ENCODE data around the gene MYO9A. TPM values are rescaled to one million over a fixed set of nuclear protein-coding genes. Genes with fewer than 3 reads are reported as not detected.

Gene MYO9A
- total and polyA plus RNA-seq, 2 donors (not counting 1 experiment from before 2014, with no cell fraction given) = 6.2 to 66.1 TPM

DNA sequence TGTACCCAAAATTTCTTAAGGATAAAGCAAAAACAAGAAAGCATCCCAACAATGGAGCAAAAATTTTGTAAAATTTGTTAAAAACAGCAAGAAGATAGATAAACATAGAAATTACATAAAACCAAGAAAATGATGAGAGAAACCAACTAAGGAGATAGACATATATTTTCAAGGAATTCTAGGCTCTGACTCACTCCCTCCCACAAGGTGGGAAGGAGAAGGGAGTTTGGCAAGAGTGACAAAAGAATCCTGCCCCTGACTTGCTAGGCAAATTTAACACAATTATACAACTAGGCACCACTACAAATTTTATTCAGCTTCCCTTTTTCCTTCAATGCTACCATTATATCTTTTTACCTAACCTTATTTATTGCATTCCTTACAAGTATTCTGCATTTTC lies 70.9 kb downstream of the MYO9A start:
- H3K4me1 Mint-ChIP-seq = peaks cover 12% of the 10 kb centered on the region
- POLR2A ChIA-PET = no interaction called here

DNA sequence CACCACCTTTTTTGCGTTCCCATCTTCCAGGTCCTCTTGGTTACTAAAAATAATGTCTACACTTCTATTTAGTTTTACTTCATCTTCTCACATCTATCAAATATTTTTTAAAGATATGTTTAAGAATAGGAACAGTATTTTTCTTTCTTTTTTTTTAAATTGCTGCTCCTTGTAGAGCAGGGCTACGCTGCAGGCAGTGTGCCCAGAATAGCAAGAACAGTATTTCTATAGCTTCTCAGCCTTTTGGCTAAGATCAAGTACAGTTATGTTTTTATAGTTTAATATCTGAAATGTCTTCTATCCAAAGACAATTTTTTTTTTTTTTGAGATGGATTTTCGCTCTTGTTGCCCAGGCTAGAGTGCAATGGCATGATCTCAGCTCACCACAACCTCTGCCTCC lies 73.0 kb downstream of the MYO9A start:
- Histone ChIP-seq H3K79me2 (ENCODE audit: control insufficient read depth, insufficient read depth, low read length) (peaks cover 2% of the 10 kb centered on the region), H2AFZ (ENCODE audit: insufficient read depth, low read depth, low read length, poor library complexity, severe bottlenecking) (no peak overlapping the region), H3K27ac (ENCODE audit: low read length in 2 of 2) (no peak overlapping the region), H3K9ac (ENCODE audit: low read length) (no peak overlapping the region), H3K9me3 (ENCODE audit: control extremely low read depth in 1 of 3, control insufficient read depth in 2 of 3, insufficient read depth in 1 of 3, low read length in 2 of 3) (no peaks in the 10 kb centered on the region), H3K4me2 (replicated peaks; ENCODE audit: low read depth, low read length, poor library complexity, severe bottlenecking) (no peak overlapping the region), H3K36me3 (replicated peaks in 1 of 2; ENCODE audit: control extremely low read depth in 1 of 2, control insufficient read depth in 1 of 2, extremely low read depth in 1 of 2, insufficient read depth in 2 of 2, low read length in 1 of 2) (peaks cover 9 to 12% of the 10 kb centered on the region in 2 experiments), H3K4me1 (ENCODE audit: control insufficient read depth in 2 of 2, insufficient read depth in 2 of 2, low read length in 2 of 2) (no peaks in the 10 kb centered on the region), H3K4me3 (ENCODE audit: control extremely low read depth in 1 of 5, extremely low read depth in 1 of 5, insufficient read depth in 1 of 5, low read depth in 2 of 5, low read length in 4 of 5) (no peak overlapping the region), H3K27me3 (replicated peaks in 1 of 4; ENCODE audit: control extremely low read depth in 1 of 4, control insufficient read depth in 3 of 4, insufficient read depth in 4 of 4, low read length in 3 of 4) (no peaks in the 10 kb centered on the region), H4K20me1 (ENCODE audit: control insufficient read depth, insufficient read depth, low read length, poor library complexity, severe bottlenecking) (no peaks in the 10 kb centered on the region)
- no CpG with 5 or more reads among the region's 3 CpGs for WGBS (ENCODE audit: insufficient coverage)
- H3K27me3 Mint-ChIP-seq = no peaks in the 10 kb centered on the region
- TF ChIP-seq, protein P1, sequence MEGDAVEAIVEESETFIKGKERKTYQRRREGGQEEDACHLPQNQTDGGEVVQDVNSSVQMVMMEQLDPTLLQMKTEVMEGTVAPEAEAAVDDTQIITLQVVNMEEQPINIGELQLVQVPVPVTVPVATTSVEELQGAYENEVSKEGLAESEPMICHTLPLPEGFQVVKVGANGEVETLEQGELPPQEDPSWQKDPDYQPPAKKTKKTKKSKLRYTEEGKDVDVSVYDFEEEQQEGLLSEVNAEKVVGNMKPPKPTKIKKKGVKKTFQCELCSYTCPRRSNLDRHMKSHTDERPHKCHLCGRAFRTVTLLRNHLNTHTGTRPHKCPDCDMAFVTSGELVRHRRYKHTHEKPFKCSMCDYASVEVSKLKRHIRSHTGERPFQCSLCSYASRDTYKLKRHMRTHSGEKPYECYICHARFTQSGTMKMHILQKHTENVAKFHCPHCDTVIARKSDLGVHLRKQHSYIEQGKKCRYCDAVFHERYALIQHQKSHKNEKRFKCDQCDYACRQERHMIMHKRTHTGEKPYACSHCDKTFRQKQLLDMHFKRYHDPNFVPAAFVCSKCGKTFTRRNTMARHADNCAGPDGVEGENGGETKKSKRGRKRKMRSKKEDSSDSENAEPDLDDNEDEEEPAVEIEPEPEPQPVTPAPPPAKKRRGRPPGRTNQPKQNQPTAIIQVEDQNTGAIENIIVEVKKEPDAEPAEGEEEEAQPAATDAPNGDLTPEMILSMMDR (IDR thresholded peaks at IDR 0.05) = no peak
- no peak for TF ChIP-seq EZH2 (IDR thresholded peaks at IDR 0.05; ENCODE audit: borderline replicate concordance, insufficient read depth, low read depth, low read length, poor library complexity, severe bottlenecking)
- H3K9me3 Mint-ChIP-seq (ENCODE audit: insufficient read depth) = no peaks in the 10 kb centered on the region
- no peak overlapping the region for H3K4me3 Mint-ChIP-seq
- ChIA-PET CTCF (no interaction called here), POLR2A (no interaction called here)
- peaks cover 6% of the 10 kb centered on the region for H3K4me1 Mint-ChIP-seq
- H3K27ac Mint-ChIP-seq = no peak overlapping the region
- DNase-seq = no peak
- intact Hi-C loops (cut with micrococcal nuclease) = loop anchor here (10.0 kb wide), 1 partner anchor 110 kb away; no protein-coding TSS in a partner anchor
- ATAC-seq (ENCODE audit: low read depth) = no peak

More for the DNA sequence above, 70.9 kb downstream of the MYO9A start:
- no peaks in the 10 kb centered on the region for H3K4me1 ChIP-seq (ENCODE audit: control insufficient read depth in 2 of 2, insufficient read depth in 2 of 2, low read length in 2 of 2)
- H2AFZ ChIP-seq (ENCODE audit: insufficient read depth, low read depth, low read length, poor library complexity, severe bottlenecking) = no peak overlapping the region
- ATAC-seq (ENCODE audit: low read depth) (no peak), DNase-seq (no peak)
- peaks cover 5% of the 10 kb centered on the region for H3K79me2 ChIP-seq (ENCODE audit: control insufficient read depth, insufficient read depth, low read length)
- Mint-ChIP-seq H3K4me3 (no peak overlapping the region), H3K27ac (no peak overlapping the region), H3K27me3 (no peaks in the 10 kb centered on the region), H3K9me3 (ENCODE audit: insufficient read depth) (no peaks in the 10 kb centered on the region)
- H3K4me2 ChIP-seq (replicated peaks; ENCODE audit: low read depth, low read length, poor library complexity, severe bottlenecking) = no peak overlapping the region
- H3K9me3 ChIP-seq (ENCODE audit: control extremely low read depth in 1 of 3, control insufficient read depth in 2 of 3, insufficient read depth in 1 of 3, low read length in 2 of 3) = peaks cover 0 to 5% (median 0%) of the 10 kb centered on the region in 3 donors
- no peaks in the 10 kb centered on the region for H3K27me3 ChIP-seq (replicated peaks in 1 of 4; ENCODE audit: control extremely low read depth in 1 of 4, control insufficient read depth in 3 of 4, insufficient read depth in 4 of 4, low read length in 3 of 4)
- no peak for TF ChIP-seq EZH2 (IDR thresholded peaks at IDR 0.05; ENCODE audit: borderline replicate concordance, insufficient read depth, low read depth, low read length, poor library complexity, severe bottlenecking)
- TF ChIP-seq, protein P1 (IDR thresholded peaks at IDR 0.05) = no peak
- H4K20me1 ChIP-seq (ENCODE audit: control insufficient read depth, insufficient read depth, low read length, poor library complexity, severe bottlenecking) = peaks cover 9% of the 10 kb centered on the region
- H3K4me3 ChIP-seq (ENCODE audit: control extremely low read depth in 1 of 5, extremely low read depth in 1 of 5, insufficient read depth in 1 of 5, low read depth in 2 of 5, low read length in 4 of 5) = no peak overlapping the region
- H3K36me3 ChIP-seq (replicated peaks in 1 of 2; ENCODE audit: control extremely low read depth in 1 of 2, control insufficient read depth in 1 of 2, extremely low read depth in 1 of 2, insufficient read depth in 2 of 2, low read length in 1 of 2) = peaks cover 6 to 8% of the 10 kb centered on the region in 2 experiments
- no peak overlapping the region for H3K9ac ChIP-seq (ENCODE audit: low read length)
- no peak overlapping the region for H3K27ac ChIP-seq (ENCODE audit: low read length in 2 of 2)
- intact Hi-C loops (cut with micrococcal nuclease) = loop anchor here (10.0 kb wide), 1 partner anchor 108 kb away; no protein-coding TSS in a partner anchor
- CTCF ChIA-PET = no interaction called here

All from B cell (primary cell).